ENCODE data around the gene TRIM44.
"Not testable (repeated sequence)": the region's sequence is repeated elsewhere in the genome, so short reads cannot be mapped to it uniquely, and the experiment has no call there.

- TF ChIP-seq NFYB (IDR thresholded peaks at IDR 0.05; ENCODE audit: insufficient read depth, low read depth, low read length); POLR2A (IDR thresholded peaks at IDR 0.05; ENCODE audit: low read depth, low read length); CBFB (IDR thresholded peaks at IDR 0.05; ENCODE audit: low read depth); DPF2 (IDR thresholded peaks at IDR 0.05); SP1 (IDR thresholded peaks at IDR 0.05; ENCODE audit: low read depth, low read length); CTCF (IDR thresholded peaks at IDR 0.05 in 2 of 3, conservative IDR thresholded peaks at IDR 0.05 in 1 of 3; ENCODE audit: control insufficient read depth in 2 of 3, extremely low read depth in 1 of 3, insufficient read depth in 1 of 3, low read depth in 3 of 3, low read length in 3 of 3); REST (IDR thresholded peaks at IDR 0.05; ENCODE audit: low read depth, low read length); NR2F1 (conservative IDR thresholded peaks at IDR 0.05); NFIC (IDR thresholded peaks at IDR 0.05; ENCODE audit: low read depth, low read length); SREBF2 (IDR thresholded peaks at IDR 0.05; ENCODE audit: low read length); CHD2 (IDR thresholded peaks at IDR 0.05; ENCODE audit: borderline replicate concordance, low read depth, low read length); BHLHE40 (IDR thresholded peaks at IDR 0.05; ENCODE audit: borderline replicate concordance in 1 of 2, low read depth in 2 of 2, low read length in 1 of 2); BCL11A (IDR thresholded peaks at IDR 0.05; ENCODE audit: low read depth, low read length): not testable (repeated sequence)
Measured at GRCh38 chr11:35770425-35770824, 107.8 kb downstream of the TRIM44 start.
